ENCODE results near the gene CBLC. TPM values are rescaled to one million over a fixed set of nuclear protein-coding genes. Genes with fewer than 3 reads are reported as not detected.

Gene CBLC
- total RNA-seq, 6 donors from 2014 or later, result 2.9 to 10.5 (median 4.5) TPM

DNA sequence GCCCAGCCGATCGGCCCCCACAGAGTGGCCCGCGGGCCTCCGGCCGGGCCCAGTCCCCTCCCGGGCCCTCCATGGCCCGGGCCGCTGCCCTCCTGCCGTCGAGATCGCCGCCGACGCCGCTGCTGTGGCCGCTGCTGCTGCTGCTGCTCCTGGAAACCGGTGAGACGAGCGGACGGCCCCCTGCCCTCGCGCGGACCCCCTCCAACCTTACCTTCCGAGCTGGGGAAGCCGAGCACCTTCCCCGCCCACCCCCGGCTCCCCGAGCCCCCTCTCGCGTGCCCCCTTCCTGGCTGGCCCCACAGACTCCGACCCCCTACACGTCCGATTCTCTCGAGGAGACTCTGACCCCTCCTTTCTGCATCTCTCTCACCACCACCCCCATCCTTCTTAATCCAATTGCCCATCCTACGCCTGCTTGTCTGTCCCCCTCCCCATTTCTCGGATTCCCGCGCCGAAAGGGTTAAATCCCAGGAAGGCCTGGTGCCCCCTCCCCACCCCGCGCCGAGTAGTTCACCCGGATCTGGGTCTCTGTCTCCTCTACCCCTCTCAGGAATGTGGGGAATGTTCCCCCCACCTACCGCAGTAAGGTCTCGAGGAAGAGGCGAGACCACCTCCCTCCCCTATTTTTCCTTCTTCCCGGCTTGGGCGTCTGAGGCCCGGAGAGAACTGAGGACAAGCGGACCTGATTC is 68.9 kb downstream of the CBLC start:
- DNase-seq (no peak), ATAC-seq (ENCODE audit: low FRiP score in 2 of 2) (no peak)
- H3K27ac ChIP-seq, result peak overlapping the region; percentile 96 to 100 (median 98)
- H3K4me1 ChIP-seq, result peaks cover 36 to 64% (median 45%) of the 10 kb centered on the region in 4 donors
- no peaks in the 10 kb centered on the region for H3K27me3 ChIP-seq
- H3K9me3 ChIP-seq, result no peaks in the 10 kb centered on the region
- 0 to 1% methylated on average over 18 of the region's 51 CpGs for WGBS, 2 donors
- peak overlapping the region; percentile 86 to 89 (median 88) for H3K4me3 ChIP-seq
- no peak for TF ChIP-seq EP300 (IDR thresholded peaks at IDR 0.05)
- TF ChIP-seq, protein P1, sequence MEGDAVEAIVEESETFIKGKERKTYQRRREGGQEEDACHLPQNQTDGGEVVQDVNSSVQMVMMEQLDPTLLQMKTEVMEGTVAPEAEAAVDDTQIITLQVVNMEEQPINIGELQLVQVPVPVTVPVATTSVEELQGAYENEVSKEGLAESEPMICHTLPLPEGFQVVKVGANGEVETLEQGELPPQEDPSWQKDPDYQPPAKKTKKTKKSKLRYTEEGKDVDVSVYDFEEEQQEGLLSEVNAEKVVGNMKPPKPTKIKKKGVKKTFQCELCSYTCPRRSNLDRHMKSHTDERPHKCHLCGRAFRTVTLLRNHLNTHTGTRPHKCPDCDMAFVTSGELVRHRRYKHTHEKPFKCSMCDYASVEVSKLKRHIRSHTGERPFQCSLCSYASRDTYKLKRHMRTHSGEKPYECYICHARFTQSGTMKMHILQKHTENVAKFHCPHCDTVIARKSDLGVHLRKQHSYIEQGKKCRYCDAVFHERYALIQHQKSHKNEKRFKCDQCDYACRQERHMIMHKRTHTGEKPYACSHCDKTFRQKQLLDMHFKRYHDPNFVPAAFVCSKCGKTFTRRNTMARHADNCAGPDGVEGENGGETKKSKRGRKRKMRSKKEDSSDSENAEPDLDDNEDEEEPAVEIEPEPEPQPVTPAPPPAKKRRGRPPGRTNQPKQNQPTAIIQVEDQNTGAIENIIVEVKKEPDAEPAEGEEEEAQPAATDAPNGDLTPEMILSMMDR (IDR thresholded peaks at IDR 0.05), result no peak
- no peak for TF ChIP-seq POLR2A (IDR thresholded peaks at IDR 0.05)
- H3K36me3 ChIP-seq, result no peaks in the 10 kb centered on the region

DNA sequence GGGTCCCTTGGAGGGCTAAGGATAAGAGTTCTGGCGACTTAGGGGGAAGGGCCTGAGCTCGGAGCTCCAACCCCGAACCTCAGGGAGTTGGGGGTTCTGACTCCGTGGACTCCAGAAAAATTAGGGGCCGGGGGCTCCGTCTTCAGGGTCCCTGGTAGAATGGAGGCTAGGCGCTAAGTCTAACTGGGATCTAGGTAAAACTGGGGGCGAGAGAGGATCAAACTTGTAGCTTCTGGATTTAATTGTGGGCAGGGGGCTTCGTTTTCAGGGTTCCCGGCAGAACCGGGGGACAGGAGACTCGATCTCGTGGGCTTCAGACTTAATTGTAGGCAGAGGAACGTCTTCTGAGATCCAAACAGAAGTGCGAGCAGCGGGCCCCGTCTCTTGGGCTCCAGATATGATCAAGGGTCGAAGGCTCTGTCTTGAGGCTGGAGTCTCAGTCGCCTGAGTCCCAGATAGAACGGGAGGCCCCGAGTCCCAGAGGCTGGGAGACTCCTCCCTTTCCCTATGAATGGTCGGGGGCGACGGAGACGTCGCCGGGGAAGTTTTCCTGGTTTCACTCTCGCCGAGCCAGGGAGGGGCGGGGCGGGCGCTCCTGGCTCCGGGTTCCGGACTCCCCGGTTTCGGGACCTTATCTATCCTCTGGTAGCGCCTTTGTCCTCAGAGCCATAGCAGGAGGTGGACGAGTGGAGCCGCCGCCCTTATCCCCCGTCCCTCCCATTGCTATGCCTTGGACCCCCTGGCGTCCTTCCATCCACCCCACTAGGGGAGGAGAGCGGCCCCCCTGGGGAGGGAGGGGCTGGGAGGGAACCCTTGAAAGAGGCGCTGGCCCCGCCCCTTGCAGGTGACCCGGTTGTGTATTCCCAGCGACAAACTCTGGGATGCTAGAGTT is 69.7 kb downstream of the CBLC start:
- ATAC-seq (ENCODE audit: low FRiP score in 2 of 2) (peak; percentile 15 to 27), DNase-seq (peak; percentile 90 to 93)
- WGBS, 2 donors, result 1% methylated on average over 33 to 35 of the region's 47 CpGs
- TF ChIP-seq, protein P1 (IDR thresholded peaks at IDR 0.05), result peak in 1 of 6 experiments; percentile 6
- TF ChIP-seq POLR2A (IDR thresholded peaks at IDR 0.05) (peak; percentile 38 to 84 (median 78)), EP300 (IDR thresholded peaks at IDR 0.05) (no peak), POLR2AphosphoS5 (IDR thresholded peaks at IDR 0.05) (peak; percentile 41 to 88)
- no peaks in the 10 kb centered on the region for H3K36me3 ChIP-seq
- H3K27ac ChIP-seq, result peak overlapping the region; percentile 96 to 100 (median 98)
- H3K4me1 ChIP-seq, result peaks cover 36 to 64% (median 47%) of the 10 kb centered on the region in 4 donors
- H3K9me3 ChIP-seq, result no peaks in the 10 kb centered on the region
- H3K27me3 ChIP-seq, result no peaks in the 10 kb centered on the region
- peak overlapping the region; percentile 86 to 89 (median 88) for H3K4me3 ChIP-seq

DNA sequence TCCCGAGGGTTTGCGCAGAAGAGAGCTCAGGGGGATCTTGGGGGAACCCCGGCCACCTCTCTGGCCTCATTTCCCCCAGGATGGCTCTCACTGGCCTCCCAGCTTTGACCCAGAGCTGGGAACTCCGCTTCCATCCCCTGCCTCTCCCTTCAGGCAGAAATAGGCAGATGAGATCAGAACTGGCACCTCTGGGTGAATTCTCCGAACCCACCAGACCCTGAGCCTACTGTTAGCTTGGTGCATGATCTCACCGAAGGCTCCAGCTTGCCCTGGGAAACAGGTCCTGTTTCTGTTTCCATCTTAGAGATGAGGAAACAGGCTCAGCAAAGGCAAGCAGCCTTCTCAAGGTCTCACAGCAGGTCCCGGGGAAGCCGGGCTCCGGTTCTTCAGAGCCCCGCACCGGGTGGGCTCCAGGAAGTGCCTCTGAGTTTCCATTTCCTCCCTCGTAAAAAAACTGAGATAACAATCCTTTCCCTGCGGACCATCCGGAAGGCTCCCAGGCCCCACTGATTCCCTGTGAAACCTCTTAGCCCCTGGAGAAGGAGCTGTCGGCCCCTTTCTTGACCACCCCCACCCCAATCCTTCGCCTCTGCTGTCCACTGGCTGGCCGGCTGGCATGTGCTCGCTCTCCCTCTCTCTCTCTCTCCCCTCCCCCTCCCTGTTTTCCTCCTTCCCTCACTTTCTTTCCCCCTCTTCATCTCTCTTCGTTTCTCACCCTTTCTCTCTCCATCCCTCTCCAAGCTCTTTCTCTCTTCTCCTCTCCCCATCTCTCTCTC is 70.5 kb downstream of the CBLC start:
- DNase-seq, result no peak
- WGBS, 2 donors, result 18 to 25% methylated on average over 19 of the region's 19 CpGs
- peaks cover 36 to 64% (median 47%) of the 10 kb centered on the region in 4 donors for H3K4me1 ChIP-seq
- H3K9me3 ChIP-seq, result no peaks in the 10 kb centered on the region
- peak overlapping the region; percentile 55 to 88 (median 86) for H3K4me3 ChIP-seq
- no peak for ATAC-seq (ENCODE audit: low FRiP score in 2 of 2)
- peak overlapping the region; percentile 96 to 100 (median 98) for H3K27ac ChIP-seq
- TF ChIP-seq EP300 (IDR thresholded peaks at IDR 0.05) (no peak), POLR2A (IDR thresholded peaks at IDR 0.05) (no peak), POLR2AphosphoS5 (IDR thresholded peaks at IDR 0.05) (no peak)
- TF ChIP-seq, protein P1 (IDR thresholded peaks at IDR 0.05), result no peak
- no peaks in the 10 kb centered on the region for H3K36me3 ChIP-seq
- H3K27me3 ChIP-seq, result no peaks in the 10 kb centered on the region

DNA sequence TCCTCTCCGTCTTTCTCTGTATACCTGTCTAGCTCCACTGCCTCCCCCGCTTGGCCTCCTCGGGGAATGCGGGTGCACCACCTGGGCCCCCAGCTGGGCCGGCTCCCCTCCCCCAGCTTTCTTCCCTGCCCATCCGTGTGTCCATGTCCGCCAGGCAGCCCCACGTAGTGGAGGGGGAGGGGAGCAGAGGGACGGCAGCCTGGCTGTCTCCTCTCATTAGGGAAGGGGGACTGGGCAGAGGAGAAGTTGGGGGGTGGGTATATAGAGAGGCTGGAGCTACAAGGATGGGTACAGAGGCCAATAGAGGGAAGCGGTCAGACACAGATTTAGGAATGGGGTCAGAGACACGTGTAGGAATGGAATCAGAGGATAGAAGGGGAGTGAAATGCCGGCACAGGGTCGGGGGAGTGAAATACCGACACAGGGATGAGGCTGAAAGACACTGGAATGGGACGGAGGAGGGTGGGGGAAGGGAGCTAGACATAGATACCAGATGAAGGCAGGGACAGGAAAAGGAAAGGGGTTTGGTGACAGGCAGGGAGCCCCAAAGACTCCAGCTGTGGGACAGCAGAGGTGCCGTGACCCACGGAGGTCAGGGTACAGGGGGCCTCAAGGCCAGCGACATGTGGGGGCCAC is 71.2 kb downstream of the CBLC start:
- no peak for TF ChIP-seq POLR2A (IDR thresholded peaks at IDR 0.05)
- TF ChIP-seq, protein P1 (IDR thresholded peaks at IDR 0.05), result no peak
- no peak for TF ChIP-seq POLR2AphosphoS5 (IDR thresholded peaks at IDR 0.05)
- no peak for TF ChIP-seq EP300 (IDR thresholded peaks at IDR 0.05)
- no peaks in the 10 kb centered on the region for H3K9me3 ChIP-seq
- H3K4me1 ChIP-seq, result peaks cover 36 to 60% (median 46%) of the 10 kb centered on the region in 4 donors
- 32 to 39% methylated on average over 17 of the region's 18 CpGs for WGBS, 2 donors
- DNase-seq (no peak), ATAC-seq (ENCODE audit: low FRiP score in 2 of 2) (no peak)
- peak overlapping the region in 3 of 4 donors; percentile 86 to 88 (median 87) for H3K4me3 ChIP-seq
- H3K36me3 ChIP-seq, result peaks cover 0 to 2% (median 0%) of the 10 kb centered on the region in 4 donors
- H3K27me3 ChIP-seq, result no peaks in the 10 kb centered on the region
- H3K27ac ChIP-seq, result peak overlapping the region; percentile 96 to 100 (median 98)

Measured in upper lobe of left lung (tissue), 6 donors.